Activated naive CD8-positive, alpha-beta T cell (primary cell): ENCODE data around the gene PTPRN2.

Source experiments
- H3K27ac Mint-ChIP-seq: one replicate; pipeline ENCODE4 v1.8.0; 2021; ENCODE audit warnings: mixed read lengths
- H3K27me3 Mint-ChIP-seq: one replicate; pipeline ENCODE4 v1.8.0; 2021; ENCODE audit warnings: mixed read lengths
- H3K36me3 Mint-ChIP-seq: one replicate; pipeline ENCODE4 v1.8.0; 2021; ENCODE audit warnings: mixed read lengths
- H3K4me1 Mint-ChIP-seq: one replicate; pipeline ENCODE4 v1.8.0; 2021; ENCODE audit warnings: low read depth, mixed read lengths
- H3K4me3 Mint-ChIP-seq: one replicate; pipeline ENCODE4 v1.8.0; 2021; ENCODE audit warnings: mild to moderate bottlenecking, mixed read lengths
- H3K9me3 Mint-ChIP-seq: one replicate; pipeline ENCODE4 v1.8.0; 2021; ENCODE audit warnings: low read depth, mixed read lengths

The PTPRN2 gene

GRCh38 chr7:158497627-158498026, 90.0 kb downstream of the PTPRN2 start:
- Mint-ChIP-seq H3K4me3 (no peak overlapping the region), H3K36me3 (no peaks in the 10 kb centered on the region), H3K4me1 (peaks cover 3% of the 10 kb centered on the region), H3K9me3 (no peaks in the 10 kb centered on the region), H3K27me3 (peaks cover 9% of the 10 kb centered on the region), H3K27ac (no peak overlapping the region)

DNA sequence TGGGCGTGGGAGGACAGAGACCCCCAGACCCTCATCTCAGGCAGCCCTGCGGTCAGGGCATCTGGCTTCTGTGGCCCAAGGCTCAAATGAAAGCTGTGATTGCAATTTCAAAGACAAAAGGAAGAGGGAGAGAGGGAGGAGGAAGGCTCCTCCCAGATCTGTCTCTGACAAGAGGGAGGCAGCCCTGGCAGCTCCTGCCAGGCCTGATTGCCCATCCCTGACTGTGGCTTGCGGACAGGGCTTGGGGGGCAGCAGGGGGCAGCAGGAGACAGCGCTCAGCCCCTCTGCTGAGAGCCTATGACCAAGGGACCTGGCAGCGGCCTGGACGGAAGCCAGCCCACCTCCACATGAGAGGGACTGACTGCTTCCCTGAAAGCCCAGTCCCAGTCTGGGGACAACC, 91.8 kb downstream of the PTPRN2 start:
- peaks cover 3% of the 10 kb centered on the region for H3K4me1 Mint-ChIP-seq
- H3K4me3 Mint-ChIP-seq: no peak overlapping the region
- H3K36me3 Mint-ChIP-seq: no peaks in the 10 kb centered on the region
- no peak overlapping the region for H3K27ac Mint-ChIP-seq
- H3K9me3 Mint-ChIP-seq: no peaks in the 10 kb centered on the region
- H3K27me3 Mint-ChIP-seq: peaks cover 6% of the 10 kb centered on the region

DNA sequence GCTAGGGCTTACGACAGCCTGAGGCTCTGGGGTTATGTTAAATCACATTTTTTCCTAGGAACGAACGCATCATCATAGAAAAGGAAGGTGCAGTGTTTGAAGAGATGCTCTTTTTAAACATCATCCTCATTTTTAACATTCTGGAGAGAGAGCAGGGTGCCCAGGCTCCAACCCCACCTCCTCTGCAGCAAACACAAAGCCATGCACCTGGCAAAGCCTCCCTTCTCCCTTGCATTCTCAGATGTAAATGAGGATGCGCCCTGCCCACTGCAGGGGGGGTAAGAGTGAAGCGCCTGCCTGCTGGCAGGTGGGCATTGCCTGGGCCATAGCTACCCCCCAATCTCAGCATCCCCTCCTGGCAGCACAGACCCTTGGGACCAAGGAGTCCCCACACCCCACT, 92.4 kb downstream of the PTPRN2 start:
- Mint-ChIP-seq H3K9me3 (no peaks in the 10 kb centered on the region), H3K4me3 (no peak overlapping the region), H3K27ac (no peak overlapping the region), H3K4me1 (peaks cover 3% of the 10 kb centered on the region), H3K27me3 (peaks cover 5% of the 10 kb centered on the region), H3K36me3 (no peaks in the 10 kb centered on the region)

DNA sequence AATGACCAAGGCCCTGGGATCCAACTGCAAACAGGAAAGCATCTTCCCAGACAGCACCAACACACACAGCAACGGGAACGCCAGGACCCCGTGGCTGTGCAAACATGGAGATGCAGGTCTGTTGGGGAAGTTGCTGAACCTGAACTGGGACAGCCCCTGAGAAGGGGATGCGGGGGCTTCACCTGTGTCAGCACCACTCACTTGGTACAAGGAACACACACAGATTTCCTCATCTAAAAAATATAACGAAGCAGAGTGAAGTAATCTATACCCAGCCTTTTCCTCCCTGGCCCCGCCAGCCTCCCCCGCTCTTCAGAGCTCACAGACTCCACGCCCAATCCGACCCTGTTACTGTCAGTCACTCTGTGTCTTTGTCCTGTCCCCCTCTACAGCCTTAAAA, 93.0 kb downstream of the PTPRN2 start:
- no peak overlapping the region for H3K4me3 Mint-ChIP-seq
- H3K4me1 Mint-ChIP-seq: peaks cover 3% of the 10 kb centered on the region
- H3K36me3 Mint-ChIP-seq: no peaks in the 10 kb centered on the region
- H3K27me3 Mint-ChIP-seq: peaks cover 4% of the 10 kb centered on the region
- H3K27ac Mint-ChIP-seq: no peak overlapping the region
- no peaks in the 10 kb centered on the region for H3K9me3 Mint-ChIP-seq

- H3K9me3 Mint-ChIP-seq: no peaks in the 10 kb centered on the region
- H3K36me3 Mint-ChIP-seq: no peaks in the 10 kb centered on the region
- no peak overlapping the region for H3K4me3 Mint-ChIP-seq
- H3K4me1 Mint-ChIP-seq: peaks cover 3% of the 10 kb centered on the region
- no peak overlapping the region for H3K27ac Mint-ChIP-seq
- peaks cover 4% of the 10 kb centered on the region for H3K27me3 Mint-ChIP-seq
Observed at GRCh38 chr7:158494162-158494586, 93.4 kb downstream of the PTPRN2 start.

DNA sequence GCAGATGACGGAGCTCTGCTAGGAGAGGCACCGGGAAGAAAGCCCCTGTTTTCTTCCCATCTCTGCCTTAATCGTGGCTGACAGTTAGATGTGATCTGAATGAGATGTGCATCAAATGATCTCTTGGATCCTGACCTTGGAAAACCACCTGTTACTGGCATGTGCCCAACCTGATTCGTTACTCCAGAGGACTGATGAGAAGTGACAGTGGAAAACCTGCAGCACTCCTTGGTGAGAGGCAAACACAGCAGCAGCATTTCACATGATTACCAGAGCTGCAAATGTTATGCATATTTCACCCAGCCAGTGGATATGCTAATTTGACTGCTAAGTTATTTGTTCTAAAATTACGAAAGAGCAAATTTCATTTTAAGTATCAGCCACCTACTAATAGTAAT, 95.3 kb downstream of the PTPRN2 start:
- Mint-ChIP-seq H3K27ac (no peak overlapping the region), H3K36me3 (no peaks in the 10 kb centered on the region), H3K27me3 (peaks cover 4% of the 10 kb centered on the region), H3K4me3 (no peak overlapping the region), H3K4me1 (peaks cover 3% of the 10 kb centered on the region), H3K9me3 (no peaks in the 10 kb centered on the region)

DNA sequence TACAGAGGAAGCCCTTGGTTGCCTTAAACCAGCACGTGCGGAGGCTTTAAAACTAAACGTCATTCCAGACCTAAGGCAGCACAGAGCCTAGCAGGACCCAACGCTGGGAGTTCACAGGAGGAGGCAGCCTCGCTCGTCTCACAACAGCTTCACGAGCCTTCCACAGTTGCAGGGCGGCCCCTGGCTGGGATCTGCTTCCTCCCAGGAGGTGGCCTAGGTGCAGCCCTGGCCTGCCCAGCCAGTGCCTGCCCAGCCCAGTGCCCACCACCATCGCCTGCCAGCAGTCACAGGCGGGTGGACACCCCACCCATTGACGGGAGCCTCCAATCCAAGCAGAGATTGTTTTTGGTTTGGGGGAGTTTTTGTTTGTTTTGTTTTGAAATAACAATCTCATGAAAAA, 96.5 kb downstream of the PTPRN2 start:
- peaks cover 3% of the 10 kb centered on the region for H3K4me1 Mint-ChIP-seq
- no peak overlapping the region for H3K4me3 Mint-ChIP-seq
- peaks cover 4% of the 10 kb centered on the region for H3K27me3 Mint-ChIP-seq
- no peak overlapping the region for H3K27ac Mint-ChIP-seq
- H3K9me3 Mint-ChIP-seq: no peaks in the 10 kb centered on the region
- H3K36me3 Mint-ChIP-seq: no peaks in the 10 kb centered on the region

DNA sequence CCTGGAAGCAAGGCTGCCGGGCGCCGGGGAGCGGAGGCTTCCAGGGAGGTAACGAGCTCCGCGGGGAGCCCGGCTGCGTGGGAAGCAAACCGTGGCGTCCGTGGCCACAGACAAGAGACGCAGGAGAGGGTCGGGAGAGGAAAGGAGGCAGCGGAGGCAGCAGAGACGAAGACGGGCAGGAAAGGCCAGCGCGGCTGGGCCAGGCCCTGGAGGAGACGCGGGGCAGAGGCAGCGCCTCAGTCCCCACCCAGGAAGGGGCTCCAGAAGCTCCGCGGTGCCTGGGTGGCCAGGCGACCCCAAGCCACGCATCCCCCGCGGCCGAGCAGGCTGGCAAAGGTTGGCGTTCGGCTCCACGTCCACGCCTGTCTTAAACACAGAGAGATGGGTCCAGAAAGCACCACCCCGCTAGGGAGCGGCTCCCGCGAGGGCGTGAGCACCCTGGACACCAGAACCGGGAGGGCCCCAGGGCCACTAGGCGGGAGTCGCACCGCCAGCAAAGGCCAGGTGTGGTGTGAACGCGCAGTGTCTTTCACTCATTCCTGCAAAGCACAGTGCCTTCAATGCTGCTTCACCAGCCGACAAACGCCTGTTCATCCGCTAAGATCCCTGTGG, 97.3 kb downstream of the PTPRN2 start:
- Mint-ChIP-seq H3K27ac (no peak overlapping the region), H3K27me3 (peaks cover 4% of the 10 kb centered on the region), H3K9me3 (no peaks in the 10 kb centered on the region), H3K36me3 (no peaks in the 10 kb centered on the region), H3K4me1 (peaks cover 3% of the 10 kb centered on the region), H3K4me3 (no peak overlapping the region)

- H3K36me3 Mint-ChIP-seq: no peaks in the 10 kb centered on the region
- peaks cover 4% of the 10 kb centered on the region for H3K27me3 Mint-ChIP-seq
- no peaks in the 10 kb centered on the region for H3K4me1 Mint-ChIP-seq
- H3K9me3 Mint-ChIP-seq: no peaks in the 10 kb centered on the region
- H3K4me3 Mint-ChIP-seq: no peak overlapping the region
- no peak overlapping the region for H3K27ac Mint-ChIP-seq
Observed at GRCh38 chr7:158489462-158490155, 98.0 kb downstream of the PTPRN2 start.

DNA sequence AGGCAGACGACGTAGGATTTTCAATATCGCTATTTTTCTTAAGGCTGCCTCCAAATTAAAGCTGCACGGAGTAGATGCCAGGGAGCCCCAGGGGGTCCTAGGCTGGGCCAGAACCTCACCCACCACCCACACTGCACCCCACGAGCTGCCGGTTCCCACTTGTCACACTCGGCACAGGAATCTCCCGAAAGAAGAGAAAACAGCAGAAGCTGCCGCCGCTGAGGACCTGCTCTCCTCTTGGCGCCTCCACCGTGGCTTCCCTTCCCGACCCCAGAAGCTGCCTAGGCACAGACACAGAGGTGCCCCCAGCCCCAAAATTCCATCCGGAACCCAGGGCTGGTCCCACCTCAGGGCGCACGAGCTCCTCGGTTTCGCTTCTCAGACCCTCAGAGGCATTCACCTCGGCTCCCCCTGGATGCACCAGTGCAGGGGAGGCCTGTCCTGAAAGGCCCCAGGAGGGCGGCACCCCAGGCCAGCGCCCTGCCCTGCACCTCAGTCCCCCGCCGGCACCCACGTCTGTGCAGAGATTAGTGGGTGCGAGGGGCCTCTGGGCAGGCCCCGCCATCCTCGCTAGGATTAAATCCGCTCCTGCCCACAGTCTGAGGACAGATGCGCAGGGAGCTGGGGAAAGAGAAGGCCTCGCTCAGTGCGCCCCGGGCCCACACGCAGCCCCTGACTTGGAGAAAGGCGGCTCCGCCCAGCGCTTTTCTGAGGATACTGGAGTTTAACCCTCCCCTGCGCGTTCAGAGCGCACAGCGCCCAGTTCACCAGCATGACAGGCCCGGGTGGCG, 99.2 kb downstream of the PTPRN2 start:
- Mint-ChIP-seq H3K9me3 (no peaks in the 10 kb centered on the region), H3K27me3 (peaks cover 4% of the 10 kb centered on the region), H3K4me1 (no peaks in the 10 kb centered on the region), H3K36me3 (no peaks in the 10 kb centered on the region), H3K4me3 (no peak overlapping the region), H3K27ac (no peak overlapping the region)

- H3K4me3 Mint-ChIP-seq: no peak overlapping the region
- no peak overlapping the region for H3K27ac Mint-ChIP-seq
Observed at GRCh38 chr7:158487631-158488151, 99.9 kb downstream of the PTPRN2 start.

GRCh38 chr7:158486919-158487318, 100.7 kb downstream of the PTPRN2 start:
- H3K4me3 Mint-ChIP-seq: no peak overlapping the region
- H3K27me3 Mint-ChIP-seq: peaks cover 4% of the 10 kb centered on the region
- no peaks in the 10 kb centered on the region for H3K4me1 Mint-ChIP-seq
- no peaks in the 10 kb centered on the region for H3K9me3 Mint-ChIP-seq
- no peaks in the 10 kb centered on the region for H3K36me3 Mint-ChIP-seq
- H3K27ac Mint-ChIP-seq: no peak overlapping the region

More at GRCh38 chr7:158487631-158488151, 99.9 kb downstream of the PTPRN2 start:
- peaks cover 4% of the 10 kb centered on the region for H3K27me3 Mint-ChIP-seq
- no peaks in the 10 kb centered on the region for H3K4me1 Mint-ChIP-seq
- H3K36me3 Mint-ChIP-seq: no peaks in the 10 kb centered on the region
- no peaks in the 10 kb centered on the region for H3K9me3 Mint-ChIP-seq

DNA sequence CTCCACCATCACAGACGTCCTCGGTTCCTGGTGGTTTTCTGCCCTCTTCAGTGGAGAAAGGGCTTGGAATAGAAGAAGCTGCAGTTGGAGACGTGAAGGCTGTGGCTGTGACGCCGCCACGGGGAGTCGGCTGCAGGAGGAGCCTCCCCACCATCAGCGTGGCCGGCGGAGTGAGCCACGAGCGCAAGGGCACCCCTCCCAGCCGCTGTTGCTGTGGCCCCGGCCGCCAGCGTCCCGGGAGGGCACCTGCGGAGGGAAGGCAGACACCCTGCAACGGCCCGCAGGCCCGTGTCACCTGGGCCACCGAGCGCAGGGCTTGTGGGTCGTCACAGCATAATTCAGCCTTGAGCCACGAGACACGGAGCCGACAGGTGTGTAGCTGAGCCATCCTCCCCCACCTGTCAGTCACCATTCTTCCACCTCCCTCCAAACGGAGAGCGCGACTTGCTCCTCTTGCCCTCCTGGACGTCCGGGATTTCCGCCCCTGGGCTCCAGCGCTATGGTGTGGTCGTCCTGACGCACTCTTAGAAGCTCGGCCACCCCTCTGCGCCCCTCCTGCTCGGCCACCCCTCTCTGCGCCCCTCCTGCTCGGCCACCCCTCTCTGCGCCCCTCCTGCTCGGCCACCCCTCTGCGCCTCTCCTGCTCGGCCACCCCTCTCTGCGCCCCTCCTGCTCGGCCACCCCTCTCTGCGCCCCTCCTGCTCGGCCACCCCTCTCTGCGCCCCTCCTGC, 102.7 kb downstream of the PTPRN2 start:
- Mint-ChIP-seq H3K4me3 (no peak overlapping the region), H3K36me3 (no peaks in the 10 kb centered on the region), H3K27ac (no peak overlapping the region), H3K27me3 (peaks cover 4% of the 10 kb centered on the region), H3K4me1 (no peaks in the 10 kb centered on the region), H3K9me3 (no peaks in the 10 kb centered on the region)

DNA sequence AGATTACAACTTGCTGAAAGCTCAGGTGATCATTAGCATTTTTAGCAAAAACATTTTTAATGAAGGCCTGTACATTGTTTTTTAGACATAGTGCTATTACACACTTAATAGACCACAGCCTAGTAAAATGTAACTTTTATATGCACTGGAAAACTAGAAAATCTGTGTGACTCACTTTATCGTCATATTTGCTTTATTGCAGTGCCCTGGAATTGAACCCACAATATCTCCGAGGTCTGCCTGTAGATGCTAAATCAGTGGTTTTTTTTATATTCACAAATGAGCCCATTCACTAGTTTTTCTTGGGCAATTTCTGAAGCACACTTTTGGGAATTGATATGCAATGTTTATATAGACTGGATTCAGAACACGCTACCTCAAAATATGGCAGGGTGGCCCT, 105.1 kb downstream of the PTPRN2 start:
- Mint-ChIP-seq H3K4me3 (no peak overlapping the region), H3K36me3 (no peaks in the 10 kb centered on the region), H3K9me3 (no peaks in the 10 kb centered on the region), H3K27me3 (peaks cover 4% of the 10 kb centered on the region), H3K27ac (no peak overlapping the region), H3K4me1 (no peaks in the 10 kb centered on the region)

DNA sequence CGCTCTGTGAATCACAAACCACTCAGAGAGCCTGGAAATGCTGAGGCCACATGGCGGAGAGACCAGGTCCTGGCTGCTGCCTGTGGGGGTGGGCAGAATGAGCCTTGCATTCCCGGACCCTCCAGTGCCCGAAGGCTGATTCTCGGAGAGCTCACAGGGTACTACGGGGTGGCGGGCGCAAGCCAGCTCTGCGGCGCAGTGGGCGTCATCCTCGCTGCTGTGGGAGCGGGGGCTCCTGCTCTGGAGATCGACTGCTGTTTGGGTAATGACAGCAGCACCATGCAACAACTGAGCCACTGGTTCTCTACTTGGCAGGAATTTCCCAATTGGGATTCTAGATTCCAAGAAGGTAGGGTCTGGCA, 108.0 kb downstream of the PTPRN2 start:
- no peaks in the 10 kb centered on the region for H3K36me3 Mint-ChIP-seq
- no peaks in the 10 kb centered on the region for H3K27me3 Mint-ChIP-seq
- H3K4me3 Mint-ChIP-seq: no peak overlapping the region
- H3K27ac Mint-ChIP-seq: no peak overlapping the region
- no peaks in the 10 kb centered on the region for H3K9me3 Mint-ChIP-seq
- H3K4me1 Mint-ChIP-seq: no peaks in the 10 kb centered on the region
